Endothelial cell of umbilical vein (primary cell): ENCODE results near the gene RAP1GAP. TPM values are rescaled to one million over a fixed set of nuclear protein-coding genes. Genes with fewer than 3 reads are reported as not detected.

Source experiments
- BruUV-seq: library from RNA; stranded (reverse); fragments of 400-500 nt; replicated peaks from 2 replicates; lab custom pipeline; 2021; lab: Mats Ljungman, UMichigan
- CTCF ChIA-PET: fragments of 300-600, 350-600 bp; sonication (Branson Sonifier 250); formaldehyde crosslinking; loops from one replicate; lab custom pipeline; 2021; ENCODE audit warnings: antibody characterized with exemption, inconsistent platforms; lab: Charles Lee
- POLR2A ChIA-PET: fragments of 300-600, 350-600 bp; sonication (Branson Sonifier 250); formaldehyde crosslinking; loops from one replicate; lab custom pipeline; 2021; ENCODE audit warnings: antibody characterized with exemption, inconsistent platforms; lab: Charles Lee
- DNase-seq: peaks from one replicate; pipeline ENCODE4 v3.0.0-alpha.2; 2011; ENCODE audit warnings: low read depth, low spot score
- FAIRE-seq: peaks from 2 replicates; lab custom pipeline; 2011; peaks lifted over from hg19 to GRCh38; lab: Jason Lieb, UNC
- H2AFZ ChIP-seq: 2 replicates; pipeline ENCODE4 v1.6.0; 2012; ENCODE audit warnings: low read depth, low read length, control low read depth, inconsistent platforms
- H3K27ac ChIP-seq: 2 replicates; pipeline ENCODE4 v1.5.1; 2011; ENCODE audit warnings: low read depth, mild to moderate bottlenecking, control low read depth, low read length, moderate library complexity; ENCODE audit not compliant: insufficient read depth
- H3K27me3 ChIP-seq, 2 experiments: 2 replicates each; pipeline versions ENCODE4 v1.6.0 to v1.6.1; 2011; ENCODE audit warnings: low read length in 2 of 2, mixed read lengths in 1 of 2; ENCODE audit not compliant: control insufficient read depth in 2 of 2, insufficient read depth in 2 of 2
- H3K36me3 ChIP-seq, 2 experiments: 2 replicates in 1 of 2; 3 replicates in 1 of 2; pipeline ENCODE4 v1.5.1; 2011; ENCODE audit warnings: low read length in 2 of 2, mild to moderate bottlenecking in 1 of 2, moderate library complexity in 1 of 2; ENCODE audit not compliant: control insufficient read depth in 2 of 2, insufficient read depth in 2 of 2; ENCODE audit errors: extremely low read depth in 1 of 2
- H3K4me1 ChIP-seq: 3 replicates; pipeline ENCODE4 v1.5.1; 2011; ENCODE audit warnings: mild to moderate bottlenecking, low read length; ENCODE audit not compliant: control insufficient read depth, insufficient read depth; ENCODE audit errors: extremely low read depth
- H3K4me2 ChIP-seq: 2 replicates; pipeline ENCODE4 v1.6.1; 2011; ENCODE audit warnings: low read length, control low read depth, mixed read lengths; ENCODE audit not compliant: insufficient read depth
- H3K4me3 ChIP-seq, 3 experiments: fragments of 200-600 bp in 1 of 3; sonication (generic), shearing (Covaris generic) in 1 of 3; replicated peaks in 1 of 3; 2 replicates each; pipeline ENCODE4 v1.5.1; 2011 to 2016; ENCODE audit warnings: control low read depth in 3 of 3, low read length in 3 of 3, mild to moderate bottlenecking in 2 of 3, inconsistent platforms in 1 of 3, low read depth in 1 of 3, moderate library complexity in 1 of 3; ENCODE audit not compliant: insufficient read depth in 1 of 3
- H3K79me2 ChIP-seq: 2 replicates; pipeline ENCODE4 v1.6.0; 2012; ENCODE audit warnings: low read length, inconsistent platforms; ENCODE audit not compliant: control insufficient read depth, insufficient read depth
- H3K9ac ChIP-seq: replicated peaks from 2 replicates; pipeline ENCODE3; 2011; ENCODE audit warnings: low read length, control low read depth; ENCODE audit not compliant: insufficient read depth; ENCODE audit errors: extremely low read depth
- H3K9me1 ChIP-seq: replicated peaks from 3 replicates; pipeline ENCODE4 v1.6.0; 2011; ENCODE audit warnings: mild to moderate bottlenecking, low read length; ENCODE audit not compliant: control insufficient read depth, insufficient read depth; ENCODE audit errors: extremely low read depth
- H3K9me3 ChIP-seq: replicated peaks from 2 replicates; pipeline ENCODE4 v1.5.1; 2012; ENCODE audit warnings: low read length, inconsistent platforms; ENCODE audit not compliant: control insufficient read depth, insufficient read depth
- H4K20me1 ChIP-seq: replicated peaks from 2 replicates; pipeline ENCODE3; 2011; ENCODE audit warnings: mild to moderate bottlenecking, low read length; ENCODE audit not compliant: control insufficient read depth, insufficient read depth; ENCODE audit errors: extremely low read depth
- CTCF ChIP-seq, 2 donors: IDR thresholded peaks; 1 replicate in 1 of 2; 2 replicates in 1 of 2; pipeline ENCODE4 v1.5.1; 2011; ENCODE audit warnings: low read length in 2 of 2, mild to moderate bottlenecking in 2 of 2, moderate library complexity in 2 of 2, control low read depth in 1 of 2, inconsistent platforms in 1 of 2, low read depth in 1 of 2; ENCODE audit not compliant: insufficient read depth in 1 of 2; ENCODE audit errors: extremely low read depth in 1 of 2
- FOS ChIP-seq: IDR thresholded peaks from 2 replicates; pipeline ENCODE4 v1.6.1; 2011; ENCODE audit warnings: mild to moderate bottlenecking, low read length, moderate library complexity, borderline replicate concordance; ENCODE audit not compliant: insufficient read depth
- JUN ChIP-seq: IDR thresholded peaks from 2 replicates; pipeline ENCODE4 v1.6.1; 2011; ENCODE audit warnings: borderline replicate concordance, low read depth; ENCODE audit not compliant: insufficient read length, insufficient read depth
- MYC ChIP-seq: IDR thresholded peaks from one replicate; pipeline ENCODE4 v1.6.1; 2011; ENCODE audit warnings: mild to moderate bottlenecking, low read depth, low read length
- POLR2A ChIP-seq: IDR thresholded peaks from 2 replicates; pipeline ENCODE4 v1.6.1; 2012; ENCODE audit warnings: low read depth, mild to moderate bottlenecking, control low read depth, low read length
- dilution Hi-C: fragments of 300-500 bp; cut with MboI; formaldehyde crosslinking; loops from one replicate; pipeline ENCODE4 v1.15.0; 2019; ENCODE audit warnings: low sequenced_read_pairs; ENCODE audit not compliant: extremely low pct_ligation_motif_present
- intact Hi-C: fragments of 100-400 bp; cut with micrococcal nuclease; formaldehyde crosslinking; loops from one replicate; pipeline ENCODE4 v1.10.0; 2022
- polyA plus RNA-seq, 4 experiments: library from polyadenylated mRNA; depleted of rRNA in 3 of 4; stranded (reverse) in 3 of 4; unstranded in 1 of 4; fragments of >200 nt; gene quantifications; 2 replicates each; pipeline versions ENCODE4 v1.2.1 to v1.2.3, GENCODE V29; 2011 to 2012; ENCODE audit warnings: missing spikeins in 1 of 4
- total RNA-seq: library from RNA; stranded (reverse); gene quantifications from 2 replicates; pipeline ENCODE4 v1.2.3, GENCODE V29; 2021
- TF ChIP-seq, protein P1 (sequence below): IDR thresholded peaks from 2 replicates; pipeline ENCODE4 v1.6.1; 2011; ENCODE audit not compliant: insufficient read depth, insufficient read length

The RAP1GAP gene
- total and polyA plus RNA-seq, 2 donors (not counting 3 experiments of a cell fraction or from before 2014, with no cell fraction given) = 0.07 to 0.20 TPM

- Histone ChIP-seq H3K4me3 (no peak overlapping the region), H3K9ac (no peak overlapping the region), H3K27ac (no peak overlapping the region), H3K9me1 (no peaks in the 10 kb centered on the region), H3K79me2 (no peaks in the 10 kb centered on the region), H3K9me3 (no peaks in the 10 kb centered on the region), H3K4me2 (no peak overlapping the region), H4K20me1 (no peaks in the 10 kb centered on the region), H2AFZ (no peak overlapping the region), H3K4me1 (peaks cover 12% of the 10 kb centered on the region), H3K27me3 (peaks cover 4 to 20% of the 10 kb centered on the region in 2 experiments), H3K36me3 (no peaks in the 10 kb centered on the region)
- intact Hi-C loops (loop anchor here (1.0 kb wide), 1 partner anchor 13 kb away; no protein-coding TSS in a partner anchor), dilution Hi-C loops (no loop called here)
- no TSS peak for BruUV-seq
- peak; percentile 94 for FAIRE-seq
- TF ChIP-seq MYC = no peak
- no peak for TF ChIP-seq POLR2A
- TF ChIP-seq, protein P1, sequence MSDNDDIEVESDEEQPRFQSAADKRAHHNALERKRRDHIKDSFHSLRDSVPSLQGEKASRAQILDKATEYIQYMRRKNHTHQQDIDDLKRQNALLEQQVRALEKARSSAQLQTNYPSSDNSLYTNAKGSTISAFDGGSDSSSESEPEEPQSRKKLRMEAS = peak; percentile 56
- TF ChIP-seq JUN = peak; percentile 54
- TF ChIP-seq CTCF (IDR thresholded peaks at IDR 0.05; ENCODE audit: extremely low read depth in 1 of 2, insufficient read depth in 1 of 2, low read depth in 1 of 2, low read length in 2 of 2) = no peak
- peak; percentile 77 for TF ChIP-seq FOS
- ChIA-PET POLR2A (no interaction called here), CTCF (interaction anchor here (1.0 kb wide), 1 partner anchor 217 kb away, joined by 3 read pairs; no protein-coding TSS in a partner anchor)
- peak; percentile 83 for DNase-seq
Measured at GRCh38 chr1:21586846-21587601, 82.1 kb downstream of the RAP1GAP start.
